Mucosa of descending colon (tissue), 3 donors: ENCODE data around the gene CFAP300. TPM values are rescaled to one million over a fixed set of nuclear protein-coding genes. Genes with fewer than 3 reads are reported as not detected.

Source experiments
- ATAC-seq: fragments of 200-7000 bp; cut with Tn5 transposase; one replicate; pipeline ENCODE4 v1.9.1; 2020; ENCODE audit warnings: mild to moderate bottlenecking, moderate library complexity
- DNase-seq, 3 donors: peaks; one replicate each; pipeline ENCODE4 v3.0.0-alpha.2; 2020
- H3K36me3 ChIP-seq: fragments of 200-600 bp; one replicate; pipeline ENCODE4 v1.8.0; 2021; ENCODE audit warnings: low read depth, mild to moderate bottlenecking
- H3K4me1 ChIP-seq: fragments of 200-600 bp; one replicate; pipeline ENCODE4 v1.8.0; 2021; ENCODE audit warnings: low read depth, mild to moderate bottlenecking
- H3K4me3 ChIP-seq: fragments of 200-600 bp; one replicate; pipeline ENCODE4 v1.8.0; 2021; ENCODE audit warnings: mild to moderate bottlenecking
- H3K9me3 ChIP-seq: fragments of 200-600 bp; one replicate; pipeline ENCODE4 v1.8.0; 2021; ENCODE audit warnings: mild to moderate bottlenecking
- CTCF ChIP-seq: fragments of 200-600 bp; IDR thresholded peaks from one replicate; pipeline ENCODE4 v1.8.0; 2022; ENCODE audit warnings: antibody characterized with exemption, mild to moderate bottlenecking
- intact Hi-C, 2 donors: fragments of 100-400 bp; cut with DNase I in 1 of 2; cut with micrococcal nuclease in 1 of 2; formaldehyde crosslinking; loops; one replicate each; pipeline versions ENCODE4 v1.11.0 to v1.11.1; 2022; cut with DNase I, micrococcal nuclease
- total RNA-seq, 3 donors: library from RNA; stranded (reverse); fragmentation: NEBNext Ultra II Directional in 2 of 3; extraction: Animal tissue kit (Norgen Biotek cat#: 25700) in 2 of 3; gene quantifications; one replicate each; pipeline versions ENCODE4 v1.2.1 to v1.2.4, GENCODE V29; 2021 to 2023
- donor health status: DM: no; HTN: no; CAD: no; lungs with moderate emphysema.
- donor health status: DM: no; HTN: no; CAD: no.
- donor health status: DM: no; HTN: yes; CAD: no.

Gene CFAP300
- total RNA-seq, 3 donors from 2014 or later = 0.51 to 2.0 TPM; not detected in 1

- Histone ChIP-seq H3K36me3 (no peaks in the 10 kb centered on the region), H3K4me3 (no peak overlapping the region), H3K9me3 (no peaks in the 10 kb centered on the region), H3K4me1 (peaks cover 42% of the 10 kb centered on the region)
- TF ChIP-seq CTCF = no peak
- intact Hi-C loops = no loop called here
- DNase-seq (no peak), ATAC-seq (no peak)
Measured at GRCh38 chr11:102118937-102119336, 71.7 kb downstream of the CFAP300 start.

- Histone ChIP-seq H3K36me3 (no peaks in the 10 kb centered on the region), H3K9me3 (no peaks in the 10 kb centered on the region), H3K4me3 (no peak overlapping the region), H3K4me1 (peaks cover 41% of the 10 kb centered on the region)
- no peak for TF ChIP-seq CTCF
- DNase-seq = no peak
- intact Hi-C loops = no loop called here
- ATAC-seq = no peak
Measured at GRCh38 chr11:102119997-102120396, 72.8 kb downstream of the CFAP300 start.

GRCh38 chr11:102120437-102120973, 73.3 kb downstream of the CFAP300 start:
- intact Hi-C loops = no loop called here
- Histone ChIP-seq H3K4me1 (peaks cover 36% of the 10 kb centered on the region), H3K36me3 (no peaks in the 10 kb centered on the region), H3K4me3 (no peak overlapping the region), H3K9me3 (no peaks in the 10 kb centered on the region)
- ATAC-seq (no peak), DNase-seq (no peak)
- no peak for TF ChIP-seq CTCF

GRCh38 chr11:102121329-102121728, 74.1 kb downstream of the CFAP300 start:
- Histone ChIP-seq H3K36me3 (no peaks in the 10 kb centered on the region), H3K4me1 (peaks cover 28% of the 10 kb centered on the region), H3K9me3 (no peaks in the 10 kb centered on the region), H3K4me3 (no peak overlapping the region)
- intact Hi-C loops = no loop called here
- ATAC-seq (no peak), DNase-seq (no peak)
- no peak for TF ChIP-seq CTCF

Other genes with a start within 250 kb of the CFAP300 start
- gene CEP126, start 132.4 kb upstream of the CFAP300 start, total RNA-seq = 1 to 10 TPM; 3.7 to 7.4 (median 4.1) TPM
- gene ANGPTL5, start 130.9 kb upstream of the CFAP300 start, total RNA-seq = under 1 TPM in 2 of 3 donors, not detected in 1; 0.16 to 0.46 TPM
- gene YAP1, start 63.0 kb downstream of the CFAP300 start, total RNA-seq = 100 to 1,000 TPM in 1 of 3 donors, 10 to 100 TPM in 2; 41.3 to 126 (median 52.2) TPM